Measurements from ENCODE around the gene DLGAP3.

Gene DLGAP3

GRCh38 chr1:34928066-34928696, 1.3 kb downstream of the DLGAP3 start:
- DNase-seq, result no peak

DNA sequence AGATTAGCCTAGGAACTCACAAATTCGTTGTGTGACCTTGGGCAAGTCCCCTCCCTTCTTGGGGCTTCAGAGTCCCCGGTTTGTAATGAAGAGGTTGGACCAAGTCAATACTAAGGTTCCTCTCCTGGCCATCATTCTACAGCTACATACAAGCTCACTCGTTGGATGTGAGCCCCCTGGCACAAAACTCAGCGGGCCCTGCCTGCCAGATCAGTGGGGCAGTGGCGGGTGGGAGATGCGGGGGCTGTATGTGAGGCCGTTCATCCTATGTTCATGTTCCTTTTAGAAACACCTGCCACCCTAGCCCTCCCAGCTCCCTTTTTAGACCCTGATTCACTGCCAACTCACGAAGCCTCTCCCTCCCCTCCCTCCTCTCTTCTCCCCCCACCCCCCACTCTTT, 2.1 kb downstream of the DLGAP3 start:
- DNase-seq, result no peak

GRCh38 chr1:34926894-34927293, 2.6 kb downstream of the DLGAP3 start:
- DNase-seq, result no peak

- no peak for DNase-seq
Measured at GRCh38 chr1:34926156-34926555, 3.3 kb downstream of the DLGAP3 start.

- no peak for DNase-seq
Measured at GRCh38 chr1:34925730-34926129, 3.7 kb downstream of the DLGAP3 start.

DNA sequence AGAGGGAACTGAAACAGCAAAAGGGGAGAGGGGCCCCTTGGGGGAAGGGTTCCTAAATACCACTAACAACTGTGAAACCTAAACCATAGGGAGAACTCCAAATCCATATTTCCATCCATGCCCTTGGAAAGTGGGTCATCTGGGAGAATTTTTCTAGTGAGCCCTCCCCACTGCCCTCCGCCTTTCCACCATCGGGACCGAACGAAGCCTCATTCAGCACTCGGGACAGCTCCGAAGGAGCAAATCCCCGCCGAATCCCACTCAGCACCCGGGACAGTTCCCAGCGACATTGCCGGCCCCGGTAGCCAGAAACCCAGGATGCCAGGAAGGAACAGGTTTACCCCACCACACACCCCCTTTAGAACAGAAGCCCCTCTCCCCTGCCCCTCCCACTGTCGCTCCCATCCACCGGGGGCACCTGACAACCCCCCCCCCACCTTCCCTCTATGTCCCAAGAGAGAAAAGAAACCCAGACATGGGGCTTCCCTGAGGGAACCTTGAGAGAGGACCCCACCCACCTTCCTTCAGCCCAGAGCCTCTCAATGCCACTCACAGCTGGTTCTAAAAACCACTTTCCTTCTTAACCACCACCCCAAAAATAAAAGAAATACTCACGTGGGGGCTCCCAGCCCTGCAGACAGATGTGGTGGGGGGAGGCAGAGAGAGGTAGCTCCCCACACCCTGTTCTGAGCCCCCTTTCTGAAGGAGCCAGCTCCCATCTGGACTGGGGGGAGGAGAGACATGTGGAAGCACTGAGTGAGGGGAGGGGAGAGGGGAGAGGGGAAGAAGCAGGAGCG, 4.5 kb downstream of the DLGAP3 start:
- peak; percentile 66 for DNase-seq

DNA sequence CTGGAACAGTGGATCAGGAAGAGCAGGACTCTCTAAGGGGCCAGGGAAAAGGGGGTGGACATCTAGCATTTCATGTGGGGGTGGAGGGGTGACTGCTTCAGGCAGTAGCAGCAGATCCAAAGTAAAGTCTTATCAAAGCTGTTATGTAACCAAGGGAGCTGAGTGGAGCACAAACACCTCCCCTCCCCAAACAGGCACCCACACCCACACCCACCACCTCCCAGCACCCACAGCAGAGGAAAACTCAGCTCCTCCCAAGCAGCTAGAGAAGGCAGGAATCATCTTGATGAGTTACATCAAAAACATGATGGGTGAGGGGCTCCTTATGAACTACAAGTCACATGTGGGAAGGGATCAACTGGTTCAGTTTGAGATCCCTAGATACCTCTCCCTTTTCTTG, 6.0 kb downstream of the DLGAP3 start:
- DNase-seq, result no peak

DNA sequence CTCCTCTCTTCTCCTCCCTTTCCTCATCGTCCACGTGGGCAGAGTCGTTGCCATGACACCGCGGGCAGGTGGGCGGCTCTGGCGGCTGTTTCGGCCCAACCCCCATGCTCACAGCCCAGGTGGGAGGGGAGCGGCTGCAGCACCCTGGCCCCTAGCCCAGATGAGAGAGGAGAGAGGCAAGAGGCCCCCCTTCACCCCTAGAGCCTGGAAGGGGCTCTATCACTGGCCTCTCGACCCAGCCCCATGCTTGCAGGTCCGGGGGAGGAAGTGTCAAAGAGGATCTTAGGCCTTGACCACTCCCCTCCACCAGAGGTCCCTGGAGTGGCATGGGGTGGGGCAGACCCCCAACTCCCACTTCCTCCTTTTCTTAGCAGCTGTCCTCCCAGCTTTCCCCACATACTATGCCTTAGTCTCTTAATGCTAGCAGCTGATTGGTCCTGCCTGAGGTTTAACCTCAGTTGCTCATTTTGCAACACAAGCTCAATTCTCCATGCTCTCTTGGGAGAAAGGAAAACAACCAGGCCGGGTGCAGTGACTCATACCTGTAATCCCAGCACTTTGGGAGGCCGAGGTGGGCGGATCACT, 10.4 kb downstream of the DLGAP3 start:
- no peak for DNase-seq

DNA sequence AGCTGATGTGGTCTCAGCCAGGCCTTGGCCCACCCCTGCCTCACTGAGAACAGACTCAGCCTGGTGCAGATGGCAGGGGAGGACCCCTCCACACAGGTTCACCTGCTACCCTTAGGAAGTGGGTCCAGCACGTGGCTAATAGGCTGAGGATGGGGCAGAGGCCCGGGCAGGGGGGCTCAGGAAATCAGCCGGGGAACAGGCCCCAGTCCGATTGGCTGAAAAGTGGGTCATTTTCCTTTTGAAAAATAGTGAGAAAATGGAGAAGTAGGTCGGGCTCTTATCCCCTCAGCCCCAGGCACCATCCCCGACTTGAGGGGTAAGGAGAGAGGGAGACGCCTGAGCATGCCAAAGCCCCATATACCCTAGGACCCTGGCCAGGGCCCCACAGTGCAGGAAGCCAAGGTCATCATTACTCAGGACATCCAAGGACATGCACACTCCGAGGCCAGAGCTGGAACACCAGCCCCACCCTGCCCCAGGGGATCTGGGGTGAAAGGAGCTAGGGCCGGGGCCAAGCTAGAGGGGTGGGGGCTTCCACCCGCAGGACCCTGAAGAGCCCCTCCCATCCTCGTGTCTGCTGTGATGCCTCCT, 11.0 kb downstream of the DLGAP3 start:
- DNase-seq, result no peak

DNA sequence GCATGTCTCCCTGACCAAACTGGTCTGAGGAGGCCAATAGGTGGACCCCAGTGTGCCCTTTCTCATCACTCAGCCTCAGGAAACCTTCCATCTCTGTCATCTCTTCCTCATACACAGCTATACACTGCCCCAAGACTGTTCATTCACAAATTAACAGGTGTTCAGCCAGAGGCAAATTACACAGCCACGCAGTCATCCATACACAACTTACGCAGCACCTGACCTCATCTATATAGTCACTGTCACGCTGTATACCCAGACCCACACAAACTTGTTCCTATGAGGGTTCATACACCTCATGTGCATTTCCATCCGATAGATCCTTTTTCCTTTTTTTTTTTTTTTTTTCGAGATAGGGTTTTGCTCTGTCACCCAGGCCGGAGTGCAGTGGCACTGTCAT, 12.4 kb downstream of the DLGAP3 start:
- DNase-seq, result no peak

DNA sequence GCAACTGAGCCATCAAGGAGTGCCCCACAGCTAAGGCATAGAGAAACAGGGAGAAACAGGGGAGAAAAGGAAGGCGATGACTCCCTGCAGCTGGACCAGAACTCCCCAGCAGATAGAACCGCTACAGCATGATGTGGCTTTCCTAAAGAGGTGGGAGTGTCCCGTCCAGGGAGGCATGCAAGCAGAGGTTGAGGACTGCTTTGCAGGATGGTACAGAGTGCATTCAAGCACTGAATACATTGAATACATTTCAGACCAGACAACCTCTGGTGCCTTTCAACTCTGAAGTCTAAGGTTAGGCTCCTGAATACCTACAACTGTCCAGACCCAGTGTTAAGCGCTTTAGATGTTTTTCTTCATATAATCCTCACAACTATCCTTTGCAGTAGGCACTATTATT, 13.3 kb downstream of the DLGAP3 start:
- no peak for DNase-seq

- DNase-seq, result no peak
Measured at GRCh38 chr1:34915521-34915920, 13.9 kb downstream of the DLGAP3 start.

GRCh38 chr1:34914958-34915357, 14.5 kb downstream of the DLGAP3 start:
- DNase-seq, result no peak

- DNase-seq, result no peak
Measured at GRCh38 chr1:34911465-34911864, 18.0 kb downstream of the DLGAP3 start.

- DNase-seq, result no peak
Measured at GRCh38 chr1:34910425-34910824, 19.0 kb downstream of the DLGAP3 start.

DNA sequence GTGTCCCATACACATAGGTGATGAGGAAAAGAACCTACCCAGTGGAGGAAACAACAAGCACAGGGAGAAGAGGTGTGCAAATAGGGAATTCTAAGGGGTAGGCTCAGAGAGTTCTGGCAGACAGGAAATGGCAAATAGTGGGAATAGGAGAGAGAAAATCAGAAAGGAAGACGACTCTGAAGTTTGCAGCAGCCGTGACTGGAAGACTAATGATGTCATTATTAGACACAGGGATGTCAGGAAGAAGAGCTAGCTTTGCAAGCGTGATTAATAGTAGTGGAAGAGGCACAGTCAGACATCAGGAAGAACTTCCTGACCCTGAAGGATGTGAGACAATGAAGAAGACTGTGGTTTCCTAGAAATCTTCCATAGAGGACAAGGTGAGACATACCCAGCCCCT, 21.1 kb downstream of the DLGAP3 start:
- no peak for DNase-seq

- DNase-seq, result no peak
Measured at GRCh38 chr1:34907487-34908090, 21.9 kb downstream of the DLGAP3 start.

GRCh38 chr1:34906756-34907155, 22.7 kb downstream of the DLGAP3 start:
- no peak for DNase-seq

GRCh38 chr1:34906222-34906621, 23.2 kb downstream of the DLGAP3 start:
- DNase-seq, result no peak

GRCh38 chr1:34905098-34905459, 24.4 kb downstream of the DLGAP3 start:
- no peak for DNase-seq

GRCh38 chr1:34904236-34905097, 25.0 kb downstream of the DLGAP3 start:
- DNase-seq, result no peak

GRCh38 chr1:34901919-34902318, 27.5 kb downstream of the DLGAP3 start:
- DNase-seq, result no peak

Data from fibroblast of upper back skin (primary cell).